HEK293 (cell line): Measurements from ENCODE around the gene WAPL.

Experiments
- CTCF ChIA-PET: fragments of 350-600 bp; formaldehyde crosslinking; extraction: SDS; loops from one replicate; lab custom pipeline; 2021; ENCODE audit warnings: antibody characterized with exemption; lab: Yijun Ruan, JAX
- POLR2A ChIA-PET: fragments of 300-600 bp; formaldehyde crosslinking; extraction: SDS; loops from one replicate; lab custom pipeline; 2020; ENCODE audit warnings: antibody characterized with exemption, inconsistent platforms; lab: Yijun Ruan, JAX
- H3K27ac ChIP-seq: fragments of 200-500 bp; sonication (Bioruptor generic); 2 replicates; pipeline ENCODE4 v1.5.1; 2014; ENCODE audit warnings: low read depth, low read length, control low read depth, inconsistent platforms; ENCODE audit errors: extremely low read depth
- H3K36me3 ChIP-seq, 2 experiments: fragments of 200-500 bp in 1 of 2; sonication (Bioruptor generic) in 1 of 2; 1 replicate in 1 of 2; 2 replicates in 1 of 2; pipeline ENCODE4 v1.5.1; 2014 to 2017; ENCODE audit warnings: inconsistent platforms in 2 of 2, low read length in 2 of 2; ENCODE audit not compliant: control insufficient read depth in 2 of 2, insufficient read depth in 1 of 2
- H3K4me1 ChIP-seq: fragments of 200-500 bp; sonication (Bioruptor generic); 2 replicates; pipeline ENCODE4 v1.5.1; 2014; ENCODE audit warnings: mild to moderate bottlenecking, low read length, inconsistent platforms; ENCODE audit not compliant: control insufficient read depth, insufficient read depth
- H3K4me3 ChIP-seq: 2 replicates; pipeline ENCODE4 v1.5.1; 2011; ENCODE audit warnings: low read depth, mild to moderate bottlenecking, control low read depth, low read length, moderate library complexity
- H3K9me3 ChIP-seq: fragments of 200-500 bp; sonication (Bioruptor generic); 2 replicates; pipeline ENCODE4 v1.5.1; 2014; ENCODE audit warnings: low read depth, low read length, inconsistent platforms; ENCODE audit not compliant: control insufficient read depth, insufficient read depth
- AEBP2 ChIP-seq: fragments of 450-650 bp; formaldehyde crosslinking; IDR thresholded peaks from 2 replicates; pipeline ENCODE4 v1.5.1; 2016; ENCODE audit warnings: missing biosample characterization, missing genetic modification characterization, borderline replicate concordance
- IKZF3 ChIP-seq: fragments of 450-650 bp; IDR thresholded peaks from 2 replicates; pipeline ENCODE4 v1.5.0; 2018; ENCODE audit warnings: missing biosample characterization, mild to moderate bottlenecking, missing genetic modification characterization, moderate library complexity
- KLF10 ChIP-seq: fragments of 450-650 bp; IDR thresholded peaks from 2 replicates; pipeline ENCODE4 v1.5.1; 2018; ENCODE audit warnings: missing biosample characterization, mild to moderate bottlenecking, missing genetic modification characterization
- RBAK ChIP-seq: fragments of 450-650 bp; formaldehyde crosslinking; IDR thresholded peaks from 2 replicates; pipeline ENCODE4 v1.5.1; 2016; ENCODE audit warnings: missing biosample characterization, missing genetic modification characterization
- YY1 ChIP-seq: fragments of 450-650 bp; formaldehyde crosslinking; IDR thresholded peaks from 2 replicates; pipeline ENCODE4 v1.5.1; 2018; ENCODE audit warnings: missing biosample characterization, missing genetic modification characterization
- YY2 ChIP-seq: fragments of 450-650 bp; formaldehyde crosslinking; IDR thresholded peaks from 2 replicates; pipeline ENCODE4 v1.5.1; 2016; ENCODE audit warnings: missing biosample characterization, missing genetic modification characterization
- ZBTB20 ChIP-seq: fragments of 450-650 bp; formaldehyde crosslinking; IDR thresholded peaks from 2 replicates; pipeline ENCODE4 v1.5.1; 2016; ENCODE audit warnings: missing biosample characterization, missing genetic modification characterization
- ZBTB21 ChIP-seq: fragments of 450-650 bp; formaldehyde crosslinking; IDR thresholded peaks from 2 replicates; pipeline ENCODE4 v1.5.1; 2017; ENCODE audit warnings: missing biosample characterization, missing genetic modification characterization
- ZNF121 ChIP-seq: fragments of 450-650 bp; formaldehyde crosslinking; IDR thresholded peaks from 2 replicates; pipeline ENCODE4 v1.5.1; 2016; ENCODE audit warnings: missing biosample characterization, missing genetic modification characterization
- ZNF292 ChIP-seq: fragments of 450-650 bp; formaldehyde crosslinking; IDR thresholded peaks from 2 replicates; pipeline ENCODE4 v1.5.1; 2016; ENCODE audit warnings: low read depth, missing biosample characterization, missing genetic modification characterization, borderline replicate concordance
- ZNF350 ChIP-seq: fragments of 450-650 bp; formaldehyde crosslinking; IDR thresholded peaks from 2 replicates; pipeline ENCODE4 v1.5.0; 2017; ENCODE audit warnings: missing biosample characterization, mild to moderate bottlenecking, missing genetic modification characterization
- ZNF366 ChIP-seq: fragments of 450-650 bp; formaldehyde crosslinking; conservative IDR thresholded peaks from 2 replicates; pipeline ENCODE4 v1.5.1; 2016; ENCODE audit warnings: missing biosample characterization, missing genetic modification characterization
- ZNF404 ChIP-seq: fragments of 450-650 bp; formaldehyde crosslinking; IDR thresholded peaks from 2 replicates; pipeline ENCODE4 v1.5.1; 2017; ENCODE audit warnings: missing biosample characterization, missing genetic modification characterization
- ZNF473 ChIP-seq: fragments of 450-650 bp; formaldehyde crosslinking; IDR thresholded peaks from 2 replicates; pipeline ENCODE4 v1.5.1; 2017; ENCODE audit warnings: missing biosample characterization, missing genetic modification characterization
- ZNF561 ChIP-seq: fragments of 450-650 bp; IDR thresholded peaks from 2 replicates; pipeline ENCODE4 v1.5.1; 2018; ENCODE audit warnings: missing biosample characterization, missing genetic modification characterization, borderline replicate concordance
- ZNF585B ChIP-seq: fragments of 450-650 bp; formaldehyde crosslinking; IDR thresholded peaks from 2 replicates; pipeline ENCODE4 v1.5.1; 2016; ENCODE audit warnings: missing biosample characterization, missing genetic modification characterization
- ZNF658 ChIP-seq: fragments of 450-650 bp; formaldehyde crosslinking; IDR thresholded peaks from 2 replicates; pipeline ENCODE4; 2016; ENCODE audit warnings: missing biosample characterization, missing genetic modification characterization
- ZNF677 ChIP-seq: fragments of 450-650 bp; IDR thresholded peaks from 2 replicates; pipeline ENCODE4 v1.5.0; 2018; ENCODE audit warnings: missing biosample characterization, mild to moderate bottlenecking, missing genetic modification characterization, moderate library complexity
- ZNF707 ChIP-seq: fragments of 450-650 bp; formaldehyde crosslinking; IDR thresholded peaks from 2 replicates; pipeline ENCODE4 v1.5.1; 2016; ENCODE audit warnings: missing biosample characterization, missing genetic modification characterization
- ZSCAN16 ChIP-seq: fragments of 450-650 bp; formaldehyde crosslinking; IDR thresholded peaks from 2 replicates; pipeline ENCODE4 v1.5.1; 2016; ENCODE audit warnings: missing biosample characterization, missing genetic modification characterization
- TF ChIP-seq, protein P1 (sequence below): fragments of 450-650 bp; formaldehyde crosslinking; conservative IDR thresholded peaks from 2 replicates; pipeline ENCODE4 v1.5.1; 2016; ENCODE audit warnings: low read depth, missing biosample characterization, missing genetic modification characterization
- TF ChIP-seq, protein P2 (sequence below): fragments of 450-650 bp; formaldehyde crosslinking; IDR thresholded peaks from 2 replicates; pipeline ENCODE4 v1.5.1; 2017; ENCODE audit warnings: missing biosample characterization, missing genetic modification characterization

The WAPL gene

DNA sequence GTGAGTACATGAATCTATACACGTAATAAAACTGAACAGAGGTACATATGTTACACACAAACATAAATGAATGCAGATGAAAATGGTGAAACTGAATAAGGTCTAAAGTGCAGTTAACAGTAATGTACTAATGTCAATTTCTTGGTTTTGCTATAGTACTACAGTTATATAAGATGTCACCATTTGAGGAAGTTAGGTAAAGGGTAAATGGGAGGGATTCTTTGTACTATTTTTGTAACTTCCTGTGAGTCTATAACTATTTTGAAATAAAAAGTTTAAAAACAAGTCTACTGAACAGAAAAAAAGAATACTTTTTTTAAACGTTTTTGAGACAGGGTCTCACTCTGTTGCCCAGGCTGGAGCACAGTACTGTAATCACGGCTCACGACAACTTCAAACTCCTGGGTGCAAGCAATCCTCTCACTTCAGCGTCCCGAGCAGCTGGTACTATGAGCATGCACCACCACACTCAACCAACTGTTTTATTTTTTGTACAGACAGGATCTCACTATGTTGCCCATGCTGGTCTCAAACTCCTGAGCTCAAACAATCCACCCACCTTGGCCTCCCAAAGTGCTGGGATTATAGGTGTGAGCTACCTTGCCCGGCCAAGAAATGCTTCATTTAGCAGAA is 71.5 kb downstream of the WAPL start:
- H3K4me3 ChIP-seq, result no peak overlapping the region
- ChIA-PET POLR2A (no interaction called here), CTCF (interaction anchor here (0.6 kb wide), 1 partner anchor 1459 kb away, joined by 4 read pairs; no protein-coding TSS in a partner anchor)
- peaks cover 57 to 89% of the 10 kb centered on the region in 2 experiments for H3K36me3 ChIP-seq
- TF ChIP-seq ZNF121 (peak; percentile 81), ZNF292 (no peak)
- H3K9me3 ChIP-seq, result no peaks in the 10 kb centered on the region
- no peak overlapping the region for H3K27ac ChIP-seq
- no peaks in the 10 kb centered on the region for H3K4me1 ChIP-seq

GRCh38 chr10:86447432-86447831 is 74.2 kb downstream of the WAPL start:
- Histone ChIP-seq H3K36me3 (peaks cover 58 to 91% of the 10 kb centered on the region in 2 experiments), H3K9me3 (no peaks in the 10 kb centered on the region), H3K4me1 (no peaks in the 10 kb centered on the region), H3K4me3 (no peak overlapping the region), H3K27ac (no peak overlapping the region)
- ChIA-PET POLR2A (interaction anchor here (0.6 to 1.4 kb wide), 2 partner anchors 48 to 61 kb away, joined by 3 to 4 read pairs; no protein-coding TSS in a partner anchor), CTCF (no interaction called here)
- TF ChIP-seq, protein P1, sequence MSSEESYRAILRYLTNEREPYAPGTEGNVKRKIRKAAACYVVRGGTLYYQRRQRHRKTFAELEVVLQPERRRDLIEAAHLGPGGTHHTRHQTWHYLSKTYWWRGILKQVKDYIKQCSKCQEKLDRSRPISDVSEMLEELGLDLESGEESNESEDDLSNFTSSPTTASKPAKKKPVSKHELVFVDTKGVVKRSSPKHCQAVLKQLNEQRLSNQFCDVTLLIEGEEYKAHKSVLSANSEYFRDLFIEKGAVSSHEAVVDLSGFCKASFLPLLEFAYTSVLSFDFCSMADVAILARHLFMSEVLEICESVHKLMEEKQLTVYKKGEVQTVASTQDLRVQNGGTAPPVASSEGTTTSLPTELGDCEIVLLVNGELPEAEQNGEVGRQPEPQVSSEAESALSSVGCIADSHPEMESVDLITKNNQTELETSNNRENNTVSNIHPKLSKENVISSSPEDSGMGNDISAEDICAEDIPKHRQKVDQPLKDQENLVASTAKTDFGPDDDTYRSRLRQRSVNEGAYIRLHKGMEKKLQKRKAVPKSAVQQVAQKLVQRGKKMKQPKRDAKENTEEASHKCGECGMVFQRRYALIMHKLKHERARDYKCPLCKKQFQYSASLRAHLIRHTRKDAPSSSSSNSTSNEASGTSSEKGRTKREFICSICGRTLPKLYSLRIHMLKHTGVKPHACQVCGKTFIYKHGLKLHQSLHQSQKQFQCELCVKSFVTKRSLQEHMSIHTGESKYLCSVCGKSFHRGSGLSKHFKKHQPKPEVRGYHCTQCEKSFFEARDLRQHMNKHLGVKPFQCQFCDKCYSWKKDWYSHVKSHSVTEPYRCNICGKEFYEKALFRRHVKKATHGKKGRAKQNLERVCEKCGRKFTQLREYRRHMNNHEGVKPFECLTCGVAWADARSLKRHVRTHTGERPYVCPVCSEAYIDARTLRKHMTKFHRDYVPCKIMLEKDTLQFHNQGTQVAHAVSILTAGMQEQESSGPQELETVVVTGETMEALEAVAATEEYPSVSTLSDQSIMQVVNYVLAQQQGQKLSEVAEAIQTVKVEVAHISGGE (tag by site-specific recombination), result peak; percentile 52; the same call in 1 of the 2 replicates
- no peak for TF ChIP-seq ZNF366 (tag by site-specific recombination)

GRCh38 chr10:86446987-86447386 is 74.6 kb downstream of the WAPL start:
- Histone ChIP-seq H3K9me3 (no peaks in the 10 kb centered on the region), H3K4me3 (no peak overlapping the region), H3K36me3 (peaks cover 58 to 89% of the 10 kb centered on the region in 2 experiments), H3K27ac (no peak overlapping the region), H3K4me1 (no peaks in the 10 kb centered on the region)
- TF ChIP-seq YY2 (tag by site-specific recombination) (no peak), ZNF473 (tag by site-specific recombination) (no peak), ZBTB21 (no peak), ZBTB20 (tag by site-specific recombination) (no peak), ZNF404 (tag by site-specific recombination) (no peak), KLF10 (tag by site-specific recombination) (no peak), ZNF350 (tag by site-specific recombination) (no peak), ZNF121 (no peak), ZNF677 (no peak), ZNF585B (tag by site-specific recombination) (no peak), IKZF3 (tag by site-specific recombination) (no peak), ZNF658 (tag by site-specific recombination) (no peak), ZSCAN16 (tag by site-specific recombination) (no peak), RBAK (tag by site-specific recombination) (no peak), AEBP2 (tag by site-specific recombination) (no peak), YY1 (tag by site-specific recombination) (no peak), ZNF707 (tag by site-specific recombination) (no peak), ZNF561 (tag by site-specific recombination) (no peak)
- TF ChIP-seq, protein P2, sequence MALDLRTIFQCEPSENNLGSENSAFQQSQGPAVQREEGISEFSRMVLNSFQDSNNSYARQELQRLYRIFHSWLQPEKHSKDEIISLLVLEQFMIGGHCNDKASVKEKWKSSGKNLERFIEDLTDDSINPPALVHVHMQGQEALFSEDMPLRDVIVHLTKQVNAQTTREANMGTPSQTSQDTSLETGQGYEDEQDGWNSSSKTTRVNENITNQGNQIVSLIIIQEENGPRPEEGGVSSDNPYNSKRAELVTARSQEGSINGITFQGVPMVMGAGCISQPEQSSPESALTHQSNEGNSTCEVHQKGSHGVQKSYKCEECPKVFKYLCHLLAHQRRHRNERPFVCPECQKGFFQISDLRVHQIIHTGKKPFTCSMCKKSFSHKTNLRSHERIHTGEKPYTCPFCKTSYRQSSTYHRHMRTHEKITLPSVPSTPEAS (tag by site-specific recombination), result no peak
- TF ChIP-seq, protein P1 (tag by site-specific recombination), result no peak
- CTCF ChIA-PET, result no interaction called here
- POLR2A ChIA-PET, result no interaction called here
